NCI-H1694 treated with DMSO at 0.1 percent for 48 hours (cell line): Measurements from ENCODE around the gene WASF2.
A peak's percentile ranks its signal among the peaks of the same experiment; 100 is the strongest.
"Not testable (repeated sequence)": the region's sequence is repeated elsewhere in the genome, so short reads cannot be mapped to it uniquely, and the experiment has no call there.

ENCODE experiments used
- DNase-seq: peaks from one replicate; lab custom pipeline; 2025; lab: John Stamatoyannopoulos, UW

WASF2 gene

DNA sequence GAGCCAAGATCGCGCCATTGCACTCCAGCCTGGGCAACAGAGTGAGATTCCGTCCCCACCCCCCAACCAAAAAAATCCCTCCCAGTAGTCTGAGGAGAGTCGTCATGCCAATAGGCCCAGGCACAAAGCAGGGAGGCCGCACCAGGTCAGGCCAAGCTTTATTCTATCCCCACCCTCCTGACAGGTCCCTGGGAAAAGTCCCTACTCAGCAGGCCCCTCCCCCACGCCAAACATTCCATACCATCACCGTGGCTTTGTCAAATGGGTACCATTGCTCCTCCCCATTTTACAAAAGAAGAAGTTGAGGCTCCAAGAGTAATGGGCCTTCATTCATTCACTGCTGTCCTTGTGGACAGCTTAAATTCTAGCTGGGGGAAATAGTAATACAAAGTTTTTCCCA is 92.2 kb downstream of the WASF2 start:
- DNase-seq = no peak

- no peak for DNase-seq
These were observed 92.9 kb downstream of the WASF2 start for GRCh38 chr1:27397110-27397509.

- peak; percentile 58 for DNase-seq
These were observed 94.3 kb downstream of the WASF2 start for GRCh38 chr1:27395441-27396195.

- no peak for DNase-seq
These were observed 95.0 kb downstream of the WASF2 start for GRCh38 chr1:27394925-27395324.

DNA sequence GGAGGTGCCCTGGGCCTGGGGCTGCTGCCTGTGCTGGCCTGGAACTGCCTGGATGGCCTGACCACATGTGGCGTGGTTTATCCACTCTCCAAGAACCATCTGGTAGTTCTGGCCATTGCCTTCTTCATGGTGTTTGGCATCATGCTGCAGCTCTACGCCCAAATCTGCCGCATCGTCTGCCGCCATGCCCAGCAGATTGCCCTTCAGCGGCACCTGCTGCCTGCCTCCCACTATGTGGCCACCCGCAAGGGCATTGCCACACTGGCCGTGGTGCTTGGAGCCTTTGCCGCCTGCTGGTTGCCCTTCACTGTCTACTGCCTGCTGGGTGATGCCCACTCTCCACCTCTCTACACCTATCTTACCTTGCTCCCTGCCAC is 95.7 kb downstream of the WASF2 start:
- DNase-seq = no peak

DNA sequence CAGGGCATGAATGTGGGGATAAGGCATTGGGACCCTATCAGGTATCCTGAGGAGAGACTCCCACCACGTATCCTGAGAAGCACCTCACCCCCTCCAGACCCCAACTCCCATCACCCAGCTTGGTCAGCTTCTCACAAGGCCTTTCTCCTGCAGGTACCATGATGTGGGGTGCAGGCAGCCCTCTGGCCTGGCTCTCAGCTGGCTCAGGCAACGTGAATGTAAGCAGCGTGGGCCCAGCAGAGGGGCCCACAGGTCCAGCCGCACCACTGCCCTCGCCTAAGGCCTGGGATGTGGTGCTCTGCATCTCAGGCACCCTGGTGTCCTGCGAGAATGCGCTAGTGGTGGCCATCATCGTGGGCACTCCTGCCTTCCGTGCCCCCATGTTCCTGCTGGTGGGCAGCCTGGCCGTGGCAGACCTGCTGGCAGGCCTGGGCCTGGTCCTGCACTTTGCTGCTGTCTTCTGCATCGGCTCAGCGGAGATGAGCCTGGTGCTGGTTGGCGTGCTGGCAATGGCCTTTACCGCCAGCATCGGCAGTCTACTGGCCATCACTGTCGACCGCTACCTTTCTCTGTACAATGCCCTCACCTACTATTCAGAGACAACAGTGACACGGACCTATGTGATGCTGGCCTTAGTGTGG is 96.2 kb downstream of the WASF2 start:
- DNase-seq = no peak

DNA sequence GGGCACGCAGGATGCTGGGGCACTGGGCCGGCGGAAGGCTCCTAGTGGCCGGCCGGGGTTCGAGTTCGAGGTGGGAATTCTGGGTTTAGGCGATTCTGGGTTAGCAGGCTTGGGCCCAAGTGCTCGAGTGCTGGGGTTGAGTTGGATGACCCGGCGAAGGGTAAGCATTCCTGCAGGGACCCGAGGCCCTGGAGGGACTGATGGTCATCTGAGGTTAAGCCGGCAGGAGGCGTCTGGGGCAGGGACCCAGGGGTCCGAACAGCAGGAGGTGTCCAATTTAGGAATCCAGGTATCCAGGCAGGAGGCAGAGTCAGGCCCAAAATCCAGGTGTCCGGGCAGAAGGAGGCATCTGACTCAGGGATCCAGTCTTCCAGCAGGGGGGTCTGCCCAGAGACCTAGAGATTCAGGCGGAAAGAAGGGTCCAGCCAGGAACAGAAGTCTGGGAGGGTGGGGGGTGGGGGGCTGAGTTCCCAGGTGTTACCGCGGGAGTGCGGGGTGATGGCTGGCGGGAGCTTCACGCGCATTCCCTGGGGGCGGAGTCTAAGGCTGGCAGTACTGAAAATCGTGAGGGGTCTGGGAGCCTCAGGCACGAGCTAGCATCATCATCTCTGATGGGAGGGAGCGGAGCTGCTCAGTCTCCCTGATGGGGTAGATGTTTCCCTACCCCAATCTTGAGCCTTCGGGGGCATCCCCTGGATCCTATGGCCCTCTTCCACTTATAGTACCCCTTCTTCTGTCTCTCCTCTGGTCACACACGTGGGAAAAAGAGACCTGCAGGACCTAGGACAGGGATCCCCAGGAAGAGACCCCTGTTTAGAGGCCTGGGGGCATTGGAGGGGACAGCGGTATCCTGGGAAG is 97.0 kb downstream of the WASF2 start:
- no peak for DNase-seq

- DNase-seq = peak; percentile 77
These were observed 97.7 kb downstream of the WASF2 start, which contains the start of gene GPR3 for GRCh38 chr1:27392096-27392777. GPR3 (plus strand) TSS chr1:27392622; CDS start chr1:27393799, 1,177 bp downstream.

GRCh38 chr1:27391511-27392095 is 98.4 kb downstream of the WASF2 start:
- no peak for DNase-seq

GRCh38 chr1:27388337-27389005 is 101.5 kb downstream of the WASF2 start:
- no peak for DNase-seq

DNA sequence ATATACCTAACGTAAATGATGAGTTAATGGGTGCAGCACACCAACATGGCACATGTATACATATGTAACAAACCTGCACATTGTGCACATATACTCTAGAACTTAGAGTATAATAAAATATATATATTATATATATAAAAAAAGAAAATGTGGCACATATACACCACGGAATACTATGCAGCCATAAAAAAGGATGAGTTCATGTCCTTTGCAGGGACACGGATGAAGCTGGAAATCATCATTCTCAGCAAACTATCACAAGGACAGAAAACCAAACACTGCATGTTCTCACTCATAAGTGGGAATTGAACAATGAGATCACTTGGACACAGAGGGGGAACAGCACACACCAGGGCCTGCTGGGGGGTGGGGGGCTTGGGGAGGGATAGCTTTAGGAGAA is 105.2 kb downstream of the WASF2 start:
- not testable (repeated sequence) for DNase-seq

DNA sequence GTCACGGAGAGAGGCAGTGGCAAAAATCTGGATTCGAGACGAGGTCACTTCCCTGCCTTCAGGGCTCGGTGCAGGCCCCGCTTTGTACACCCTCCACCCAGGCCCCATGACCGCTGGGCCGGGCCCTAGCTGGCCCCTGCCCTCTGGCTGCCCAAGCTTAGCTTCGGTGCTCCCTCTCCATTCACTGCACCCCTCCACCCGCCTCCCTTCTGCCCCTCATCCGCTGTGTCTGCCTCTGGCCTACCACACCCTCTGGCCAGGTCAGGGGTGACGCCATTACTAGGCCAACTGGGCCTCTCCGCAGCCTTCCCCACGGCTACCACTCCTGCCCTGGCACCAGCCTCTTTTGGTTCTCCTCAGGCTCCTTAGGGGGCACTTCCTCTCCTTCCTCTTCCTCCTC is 106.3 kb downstream of the WASF2 start:
- no peak for DNase-seq

DNA sequence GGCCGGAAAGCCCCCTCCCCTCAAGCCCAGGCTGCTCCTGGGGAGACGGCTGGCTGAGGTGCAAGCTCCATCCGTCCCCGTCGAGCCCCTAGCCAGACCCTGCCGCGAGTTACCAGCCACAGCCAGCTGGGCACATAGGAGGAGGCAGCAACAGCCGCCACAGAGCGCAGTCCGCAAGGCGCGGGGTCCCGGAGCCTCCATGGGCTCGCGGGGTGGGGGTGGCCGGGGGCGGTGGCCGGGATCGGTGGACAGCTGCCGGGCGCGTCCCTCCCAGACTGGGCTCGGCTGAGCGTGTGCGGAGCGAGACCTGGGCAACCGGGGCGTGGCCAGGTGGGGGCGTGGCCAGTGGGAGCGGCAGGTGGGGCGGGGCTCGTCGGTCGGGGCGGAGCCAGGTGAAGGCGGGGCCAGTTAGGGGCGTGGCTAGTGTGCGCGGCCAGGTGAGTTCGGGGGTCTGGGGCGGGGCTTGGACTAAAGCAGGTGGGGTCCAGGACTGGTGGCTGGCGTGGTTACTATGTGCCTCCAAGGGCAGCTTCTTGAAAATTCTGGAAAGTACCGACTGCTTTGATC is 106.8 kb downstream of the WASF2 start, which contains the start of gene CD164L2:
TSS of gene CD164L2 (minus strand) at position 295 of the 567 bp plus-strand sequence. CDS start at position 201, 94 bp downstream.
- no peak for DNase-seq

DNA sequence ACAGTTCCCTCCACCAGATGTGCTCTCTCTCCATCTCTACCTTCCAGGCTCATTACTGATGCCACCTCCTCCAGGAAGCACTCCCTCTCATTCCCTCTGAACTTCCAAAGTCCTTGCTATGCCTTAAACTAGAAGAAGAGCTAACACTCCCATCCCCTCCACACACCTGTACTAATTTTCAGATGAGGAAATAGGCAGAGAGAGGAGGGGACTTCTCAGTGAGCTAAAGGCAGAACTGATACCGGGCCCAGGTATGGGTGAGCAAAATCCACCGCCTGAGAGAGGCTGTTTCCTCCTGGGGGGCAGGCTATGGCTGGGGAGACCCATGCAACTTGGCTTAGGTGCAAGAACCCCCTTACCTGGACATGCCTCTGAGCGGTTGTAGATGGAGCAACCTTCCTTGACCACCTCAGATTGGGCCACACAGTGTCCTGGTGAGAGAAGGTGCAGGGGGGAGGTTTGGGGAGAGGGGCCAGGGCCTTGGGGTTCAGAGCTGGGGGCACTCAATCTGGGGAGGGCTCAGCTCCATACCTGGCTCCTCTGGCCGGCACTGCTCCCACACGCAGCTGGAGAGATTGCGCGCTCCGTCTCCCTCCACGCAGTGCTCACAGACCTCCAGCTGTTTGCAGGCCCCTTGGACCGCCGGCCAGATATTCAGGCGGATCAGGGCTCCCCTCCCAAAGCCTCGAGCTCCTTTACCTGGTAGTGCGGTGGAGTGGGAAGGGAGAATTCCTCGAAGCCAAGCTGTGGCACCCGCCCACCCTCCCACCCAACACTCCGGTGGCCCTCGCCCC is 107.8 kb downstream of the WASF2 start:
- DNase-seq = no peak

- no peak for DNase-seq
These were observed 108.9 kb downstream of the WASF2 start for GRCh38 chr1:27380766-27381733.

DNA sequence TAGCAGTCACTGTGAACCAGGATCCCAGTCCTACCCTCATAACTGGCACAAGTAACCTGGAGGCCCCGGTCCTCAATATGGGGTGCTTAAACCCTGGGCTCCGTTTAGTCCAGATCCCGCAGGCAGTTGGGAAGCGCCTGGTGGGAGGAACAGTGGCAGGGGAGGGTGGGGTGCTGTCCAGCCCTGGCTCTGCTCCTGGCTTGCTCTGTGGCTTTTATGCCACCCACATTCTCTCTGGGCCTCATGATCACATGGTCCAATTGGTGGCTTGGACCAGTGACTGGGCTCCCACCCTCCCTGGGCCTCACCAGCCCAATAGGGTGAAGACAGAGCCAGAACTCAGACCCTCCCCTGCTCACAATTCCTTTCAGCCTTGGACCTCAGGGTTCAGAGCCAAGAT is 109.7 kb downstream of the WASF2 start:
- no peak for DNase-seq

DNA sequence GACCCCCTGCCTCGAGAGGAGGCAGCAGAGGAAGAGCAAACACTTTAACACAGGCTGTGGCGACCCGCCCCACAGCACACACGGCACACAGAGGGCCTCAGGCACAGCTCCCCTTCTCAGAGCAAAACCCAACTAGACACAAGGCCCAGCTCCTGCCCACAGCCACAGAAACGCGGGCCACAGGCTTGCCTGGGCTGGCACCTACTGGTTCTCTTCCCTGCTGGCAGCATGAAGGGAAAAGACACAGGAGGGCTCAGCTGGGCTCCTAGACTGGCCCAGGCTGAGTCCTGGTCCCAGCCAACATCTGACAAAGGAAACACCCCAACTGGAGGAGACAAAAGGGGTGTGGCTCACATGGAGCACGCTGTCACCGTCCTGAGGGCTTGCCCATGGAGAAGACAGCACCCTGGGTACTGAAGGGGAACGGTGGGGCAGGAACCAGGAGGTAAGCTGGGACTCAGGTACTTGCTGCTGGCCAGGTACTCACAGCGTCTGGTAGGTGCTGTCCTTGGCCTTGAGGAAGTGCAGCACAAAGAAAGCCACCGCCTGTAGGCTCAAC is 110.3 kb downstream of the WASF2 start:
- no peak for DNase-seq

DNA sequence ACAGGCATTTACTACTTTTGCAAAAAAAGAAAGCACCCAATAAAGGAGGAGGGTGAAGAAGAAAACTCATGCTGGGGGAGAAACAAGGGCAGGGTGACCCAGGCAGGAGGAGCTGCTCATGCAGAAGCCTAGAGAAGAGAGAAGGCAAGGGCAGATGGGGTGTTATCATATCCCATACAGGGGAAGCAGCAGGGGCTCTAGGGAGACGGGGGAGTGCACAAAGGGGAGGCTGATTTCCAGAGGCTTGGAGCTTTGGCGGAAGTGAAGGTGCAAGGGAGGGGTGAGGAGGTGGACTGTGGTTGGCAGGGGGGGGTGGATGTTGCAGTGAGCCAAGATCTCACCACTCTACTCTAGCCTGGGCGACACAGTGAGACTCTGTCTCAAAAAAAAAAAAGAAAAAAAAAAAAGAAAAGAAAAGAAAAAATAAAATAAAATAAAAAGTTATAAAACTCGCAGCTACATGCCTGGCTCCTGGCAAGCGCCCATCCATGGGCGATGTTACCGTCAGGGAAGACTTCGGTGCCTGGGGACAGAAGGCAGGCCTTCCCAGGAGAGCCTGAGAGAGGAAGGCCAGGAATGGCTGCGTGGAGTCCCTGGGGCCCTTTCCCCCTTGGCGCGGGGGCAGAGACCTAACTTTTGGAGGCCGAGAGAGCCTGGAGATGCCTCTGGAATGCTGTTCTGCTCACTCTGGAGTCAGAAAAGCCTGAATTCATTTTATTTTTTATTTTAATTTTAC is 112.0 kb downstream of the WASF2 start:
- DNase-seq = no peak
